ENCODE data around the gene CTSW.
"Not testable (repeated sequence)": the region's sequence is repeated elsewhere in the genome, so short reads cannot be mapped to it uniquely, and the experiment has no call there.

Gene CTSW, protein sequence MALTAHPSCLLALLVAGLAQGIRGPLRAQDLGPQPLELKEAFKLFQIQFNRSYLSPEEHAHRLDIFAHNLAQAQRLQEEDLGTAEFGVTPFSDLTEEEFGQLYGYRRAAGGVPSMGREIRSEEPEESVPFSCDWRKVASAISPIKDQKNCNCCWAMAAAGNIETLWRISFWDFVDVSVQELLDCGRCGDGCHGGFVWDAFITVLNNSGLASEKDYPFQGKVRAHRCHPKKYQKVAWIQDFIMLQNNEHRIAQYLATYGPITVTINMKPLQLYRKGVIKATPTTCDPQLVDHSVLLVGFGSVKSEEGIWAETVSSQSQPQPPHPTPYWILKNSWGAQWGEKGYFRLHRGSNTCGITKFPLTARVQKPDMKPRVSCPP

DNA sequence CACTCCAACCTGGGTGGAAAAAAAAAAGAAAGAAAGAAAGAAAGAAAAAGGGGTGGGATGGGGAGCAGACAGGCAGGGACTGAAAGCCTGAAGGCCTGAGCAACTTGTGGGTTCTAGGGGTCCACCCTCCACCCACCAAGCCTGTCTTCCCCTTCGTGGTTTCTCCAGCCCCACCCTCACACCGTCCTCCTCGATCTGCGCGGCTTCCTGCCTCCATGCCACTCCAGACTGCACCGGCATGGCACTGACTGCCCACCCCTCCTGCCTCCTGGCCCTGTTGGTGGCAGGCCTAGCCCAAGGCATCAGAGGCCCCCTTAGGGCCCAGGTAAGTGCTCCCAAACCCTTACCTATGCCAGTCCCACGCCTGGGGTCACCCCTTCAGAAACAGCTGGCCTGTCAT, at the start of gene CTSW:
CTSW (plus strand) TSS at position 221 of the 400 bp plus-strand sequence; CDS start at position 239, 18 bp downstream.
- Histone ChIP-seq H3K36me3 (ENCODE audit: insufficient read depth) (no peaks in the 10 kb centered on the region), H3K9ac (no peak within 1 kb of the TSS), H2AFZ (ENCODE audit: low read depth) (no peak within 1 kb of the TSS), H3K4me1 (ENCODE audit: low read depth, poor library complexity, severe bottlenecking) (peaks cover 5% of the 10 kb centered on the region), H3K4me3 (IDR thresholded peaks at IDR 0.05; ENCODE audit: insufficient read depth, low read depth, low read length) (no peak within 1 kb of the TSS), H3K27me3 (ENCODE audit: insufficient read depth, low read depth) (no peaks in the 10 kb centered on the region), H3K4me2 (no peak within 1 kb of the TSS), H3K27ac (no peak within 1 kb of the TSS), H3K79me2 (ENCODE audit: insufficient read depth, low read depth) (no peaks in the 10 kb centered on the region), H4K20me1 (ENCODE audit: insufficient read depth) (no peaks in the 10 kb centered on the region)
- TF ChIP-seq, protein P1, sequence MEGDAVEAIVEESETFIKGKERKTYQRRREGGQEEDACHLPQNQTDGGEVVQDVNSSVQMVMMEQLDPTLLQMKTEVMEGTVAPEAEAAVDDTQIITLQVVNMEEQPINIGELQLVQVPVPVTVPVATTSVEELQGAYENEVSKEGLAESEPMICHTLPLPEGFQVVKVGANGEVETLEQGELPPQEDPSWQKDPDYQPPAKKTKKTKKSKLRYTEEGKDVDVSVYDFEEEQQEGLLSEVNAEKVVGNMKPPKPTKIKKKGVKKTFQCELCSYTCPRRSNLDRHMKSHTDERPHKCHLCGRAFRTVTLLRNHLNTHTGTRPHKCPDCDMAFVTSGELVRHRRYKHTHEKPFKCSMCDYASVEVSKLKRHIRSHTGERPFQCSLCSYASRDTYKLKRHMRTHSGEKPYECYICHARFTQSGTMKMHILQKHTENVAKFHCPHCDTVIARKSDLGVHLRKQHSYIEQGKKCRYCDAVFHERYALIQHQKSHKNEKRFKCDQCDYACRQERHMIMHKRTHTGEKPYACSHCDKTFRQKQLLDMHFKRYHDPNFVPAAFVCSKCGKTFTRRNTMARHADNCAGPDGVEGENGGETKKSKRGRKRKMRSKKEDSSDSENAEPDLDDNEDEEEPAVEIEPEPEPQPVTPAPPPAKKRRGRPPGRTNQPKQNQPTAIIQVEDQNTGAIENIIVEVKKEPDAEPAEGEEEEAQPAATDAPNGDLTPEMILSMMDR (conservative IDR thresholded peaks at IDR 0.05; ENCODE audit: low read depth, low read length), result no peak

DNA sequence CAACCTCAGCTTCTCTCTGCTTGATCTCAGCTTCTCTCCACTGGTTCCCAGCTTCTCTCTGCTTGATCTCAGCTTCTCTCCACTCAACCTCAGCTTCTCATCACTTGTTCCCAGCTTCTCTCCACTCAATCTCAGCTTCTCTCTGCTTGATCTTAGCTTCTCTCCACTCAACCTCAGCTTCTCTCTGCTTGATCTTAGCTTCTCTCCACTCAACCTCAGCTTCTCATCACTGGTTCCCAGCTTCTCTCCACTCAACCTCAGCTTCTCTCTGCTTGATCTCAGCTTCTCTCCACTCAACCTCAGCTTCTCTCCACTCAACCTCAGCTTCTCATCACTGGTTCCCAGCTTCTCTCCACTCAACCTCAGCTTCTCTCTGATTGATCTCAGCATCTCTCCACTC, 47.4 kb upstream of the CTSW start:
- not testable (repeated sequence) for H3K4me2 ChIP-seq; H4K20me1 ChIP-seq (ENCODE audit: insufficient read depth); H3K4me3 ChIP-seq (IDR thresholded peaks at IDR 0.05; ENCODE audit: insufficient read depth, low read depth, low read length); H3K27ac ChIP-seq; H3K4me1 ChIP-seq (ENCODE audit: low read depth, poor library complexity, severe bottlenecking); H3K9ac ChIP-seq; H2AFZ ChIP-seq (ENCODE audit: low read depth); H3K36me3 ChIP-seq (ENCODE audit: insufficient read depth); H3K79me2 ChIP-seq (ENCODE audit: insufficient read depth, low read depth)
- peaks cover 16% of the 10 kb centered on the region for H3K27me3 ChIP-seq (ENCODE audit: insufficient read depth, low read depth)

- peaks cover 8% of the 10 kb centered on the region for H3K4me1 ChIP-seq (ENCODE audit: low read depth, poor library complexity, severe bottlenecking)
- no peaks in the 10 kb centered on the region for H3K79me2 ChIP-seq (ENCODE audit: insufficient read depth, low read depth)
- peak within 1 kb of the TSS; percentile 69 for H3K9ac ChIP-seq
- TF ChIP-seq, protein P1 (conservative IDR thresholded peaks at IDR 0.05; ENCODE audit: low read depth, low read length), result no peak
- peaks cover 16% of the 10 kb centered on the region for H3K27me3 ChIP-seq (ENCODE audit: insufficient read depth, low read depth)
- H4K20me1 ChIP-seq (ENCODE audit: insufficient read depth), result no peaks in the 10 kb centered on the region
- H3K4me2 ChIP-seq, result peak within 1 kb of the TSS; percentile 71
- H3K27ac ChIP-seq, result peak within 1 kb of the TSS; percentile 13; the same call in 1 of the 2 replicates
- H3K4me3 ChIP-seq (IDR thresholded peaks at IDR 0.05; ENCODE audit: insufficient read depth, low read depth, low read length), result no peak within 1 kb of the TSS
- peak within 1 kb of the TSS; percentile 87 for H2AFZ ChIP-seq (ENCODE audit: low read depth)
- no peaks in the 10 kb centered on the region for H3K36me3 ChIP-seq (ENCODE audit: insufficient read depth)
Observed at GRCh38 chr11:65833297-65834030, 46.2 kb upstream of the CTSW start, which contains the start of gene SNX32. SNX32 (plus strand) TSS chr11:65833963; CDS start chr11:65834066, 103 bp downstream.

DNA sequence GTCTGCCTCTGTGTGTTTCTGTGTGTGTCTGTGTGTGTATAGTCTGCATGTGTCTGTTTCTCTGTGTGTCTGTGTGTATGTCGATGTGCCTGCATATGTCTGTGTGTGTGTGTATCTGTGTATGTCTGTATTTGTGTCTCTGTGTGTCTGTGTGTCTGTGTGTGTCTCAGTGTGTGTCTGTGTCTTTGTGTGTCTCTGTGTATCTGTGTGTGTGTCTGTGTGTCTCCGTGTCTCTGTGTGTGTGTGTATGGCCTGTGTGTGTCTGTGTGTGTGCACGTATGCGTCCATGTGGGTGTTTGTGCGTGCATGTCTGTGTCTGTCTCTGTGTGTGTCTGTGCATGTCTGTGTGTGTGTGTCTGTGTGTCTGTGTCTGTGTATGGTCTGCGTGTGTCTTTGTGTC, 45.4 kb upstream of the CTSW start:
- Histone ChIP-seq H3K27ac (no peak overlapping the region), H2AFZ (ENCODE audit: low read depth) (peak overlapping the region; percentile 87), H3K9ac (no peak overlapping the region; the same call in 1 of the 2 replicates), H4K20me1 (ENCODE audit: insufficient read depth) (no peaks in the 10 kb centered on the region), H3K36me3 (ENCODE audit: insufficient read depth) (no peaks in the 10 kb centered on the region), H3K4me2 (peak overlapping the region; percentile 71), H3K4me3 (IDR thresholded peaks at IDR 0.05; ENCODE audit: insufficient read depth, low read depth, low read length) (no peak overlapping the region), H3K4me1 (ENCODE audit: low read depth, poor library complexity, severe bottlenecking) (peaks cover 8% of the 10 kb centered on the region), H3K79me2 (ENCODE audit: insufficient read depth, low read depth) (no peaks in the 10 kb centered on the region), H3K27me3 (ENCODE audit: insufficient read depth, low read depth) (peaks cover 16% of the 10 kb centered on the region)
- TF ChIP-seq, protein P1 (conservative IDR thresholded peaks at IDR 0.05; ENCODE audit: low read depth, low read length), result no peak
